ENCODE results near the gene PRIMPOL. TPM values are rescaled to one million over a fixed set of nuclear protein-coding genes. Genes with fewer than 3 reads are reported as not detected.
"Not testable (repeated sequence)": the region's sequence is repeated elsewhere in the genome, so short reads cannot be mapped to it uniquely, and the experiment has no call there.

PRIMPOL gene
- total RNA-seq, 1 experiment from 2014 or later = 8.5 TPM

DNA sequence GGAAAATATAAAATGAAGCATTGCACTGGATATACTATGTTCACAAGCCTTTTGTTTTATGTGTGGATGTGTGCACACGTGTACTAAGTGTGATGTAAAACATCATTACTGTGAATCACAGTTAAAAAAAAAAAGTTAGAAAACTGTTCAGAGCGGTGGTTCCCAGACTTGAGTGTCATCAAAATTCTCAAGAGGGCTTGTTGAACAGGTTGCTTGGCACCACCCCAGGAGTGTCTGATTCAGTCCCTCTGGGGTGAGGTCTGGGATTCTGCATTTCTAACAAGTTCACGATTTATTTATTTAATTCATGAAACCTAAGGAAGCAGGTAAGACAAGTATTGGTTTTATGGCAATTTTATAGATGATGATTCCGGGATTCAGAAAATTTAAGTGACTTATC, 82.6 kb downstream of the PRIMPOL start:
- DNase-seq = no peak
- H3K36me3 ChIP-seq (replicated peaks; ENCODE audit: control insufficient read depth, insufficient read depth, low read length) = peaks cover 20% of the 10 kb centered on the region
- H3K4me3 ChIP-seq (ENCODE audit: insufficient read depth, low read depth, low read length) = no peak overlapping the region
- H3K27me3 ChIP-seq (ENCODE audit: control insufficient read depth, insufficient read depth, low read length) = no peaks in the 10 kb centered on the region

DNA sequence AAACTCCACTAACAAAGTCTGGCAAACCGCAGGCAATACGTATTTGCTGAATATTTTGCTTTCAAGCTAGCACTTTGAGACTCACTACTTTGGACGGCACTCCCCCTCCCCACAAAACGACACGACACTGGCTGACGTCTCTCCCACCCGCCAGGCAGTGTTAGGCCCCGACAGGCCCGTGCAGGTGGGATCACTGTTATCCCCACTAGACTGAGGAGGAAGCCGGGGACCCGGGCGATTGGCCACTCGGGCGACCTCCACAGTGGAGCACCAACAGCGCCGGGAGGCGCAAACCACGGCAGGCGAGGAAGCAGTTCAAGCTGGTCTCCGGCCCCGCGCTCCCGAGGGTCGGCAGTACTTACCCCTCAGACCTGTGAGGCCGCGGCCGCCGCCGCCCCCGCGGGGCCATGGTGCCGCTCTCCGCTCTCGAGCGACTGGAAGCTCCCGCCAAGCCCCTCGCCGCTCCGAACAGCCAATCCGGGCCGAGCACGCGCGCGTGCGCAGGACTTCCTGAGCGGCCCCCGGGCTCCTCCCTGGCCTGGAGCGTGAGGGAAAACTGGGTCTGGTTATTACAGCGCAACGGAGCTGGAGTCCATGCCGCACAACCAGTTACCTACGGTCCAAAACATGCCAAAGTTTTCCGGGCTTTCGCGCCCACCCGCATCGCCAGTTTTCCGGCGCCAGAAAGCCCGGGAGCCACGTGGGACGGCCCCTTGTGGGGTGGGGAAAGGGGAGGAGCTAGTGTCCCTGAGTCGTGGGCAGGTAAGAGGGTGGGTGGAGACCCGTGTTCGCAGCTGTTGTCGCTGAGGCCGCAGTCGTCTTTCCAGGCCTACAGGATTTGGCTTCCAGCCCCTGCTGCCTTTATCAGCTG, 84.4 kb downstream of the PRIMPOL start, which contains the start of gene CENPU:
Gene CENPU, minus strand, starts transcription at position 443 of the 871 bp plus-strand sequence. Its CDS starts 34 bp downstream, at position 409.
- Histone ChIP-seq H3K27me3 (ENCODE audit: control insufficient read depth, insufficient read depth, low read length) (no peaks in the 10 kb centered on the region), H3K36me3 (replicated peaks; ENCODE audit: control insufficient read depth, insufficient read depth, low read length) (peaks cover 9% of the 10 kb centered on the region), H3K4me3 (ENCODE audit: insufficient read depth, low read depth, low read length) (peak within 1 kb of the TSS; percentile 96)
- DNase-seq = peak; percentile 99

DNA sequence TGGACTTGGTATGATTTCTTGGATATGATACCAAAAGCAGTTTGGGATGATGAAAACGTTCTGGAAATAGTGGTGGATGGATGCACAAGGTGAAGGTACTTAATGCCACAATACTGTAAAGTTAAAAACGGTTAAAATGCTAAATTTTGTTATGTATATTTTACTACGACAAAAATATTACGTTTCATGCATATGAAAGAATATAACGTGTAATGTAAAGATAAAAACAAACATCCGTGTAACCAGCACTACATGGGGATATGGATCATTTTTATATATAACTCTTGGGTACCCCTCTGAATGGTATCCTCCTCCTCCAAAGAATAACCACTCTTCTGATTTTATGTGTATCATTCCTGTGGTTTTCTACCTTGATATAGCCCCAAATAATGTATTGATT, 85.2 kb downstream of the PRIMPOL start:
- no peak for DNase-seq
- Histone ChIP-seq H3K36me3 (replicated peaks; ENCODE audit: control insufficient read depth, insufficient read depth, low read length) (peaks cover 5% of the 10 kb centered on the region), H3K4me3 (ENCODE audit: insufficient read depth, low read depth, low read length) (no peak overlapping the region), H3K27me3 (ENCODE audit: control insufficient read depth, insufficient read depth, low read length) (no peaks in the 10 kb centered on the region)

DNA sequence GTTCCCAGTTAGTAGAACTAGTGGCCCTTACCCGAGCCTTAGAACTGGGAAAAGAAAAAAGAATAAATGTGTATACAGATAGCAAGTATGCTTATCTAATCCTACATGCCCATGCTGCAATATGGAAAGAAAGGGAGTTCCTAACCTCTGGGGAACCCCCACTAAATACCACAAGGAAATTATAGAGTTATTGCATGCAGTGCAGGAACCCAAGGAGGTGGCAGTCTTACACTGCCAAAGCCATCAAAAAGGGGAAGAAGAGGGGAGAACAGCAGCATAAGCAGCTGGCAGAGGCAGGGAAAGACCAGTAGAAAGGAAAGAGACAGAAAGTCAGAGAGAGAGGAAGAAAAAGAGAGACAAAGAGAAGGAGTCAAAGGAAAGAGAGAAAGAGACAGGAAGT, 90.0 kb downstream of the PRIMPOL start:
- H3K36me3 ChIP-seq (replicated peaks; ENCODE audit: control insufficient read depth, insufficient read depth, low read length); H3K27me3 ChIP-seq (ENCODE audit: control insufficient read depth, insufficient read depth, low read length); DNase-seq; H3K4me3 ChIP-seq (ENCODE audit: insufficient read depth, low read depth, low read length): not testable (repeated sequence)

DNA sequence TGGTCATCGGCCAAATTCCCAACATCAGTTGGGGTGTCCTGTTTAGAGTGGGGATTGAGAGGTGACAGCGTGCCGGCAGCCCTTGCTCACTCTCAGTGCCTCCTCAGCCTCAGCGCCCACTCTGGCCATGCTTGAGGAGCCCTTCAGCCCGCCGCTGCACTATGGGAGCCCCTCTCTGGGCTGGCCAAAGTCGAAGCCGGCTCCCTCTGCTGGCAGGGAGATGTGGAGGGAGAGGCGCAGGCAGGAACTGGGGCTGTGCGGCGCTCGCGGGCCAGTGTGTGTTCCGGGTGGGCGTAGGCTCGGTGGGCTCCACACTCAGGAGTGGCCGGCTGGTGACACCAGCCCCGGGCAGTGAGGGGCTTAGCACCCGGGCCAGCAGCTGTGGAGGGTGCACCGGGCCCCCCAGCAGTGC, 91.4 kb downstream of the PRIMPOL start:
- DNase-seq = no peak
- H3K36me3 ChIP-seq (replicated peaks; ENCODE audit: control insufficient read depth, insufficient read depth, low read length) = no peaks in the 10 kb centered on the region
- no peak overlapping the region for H3K4me3 ChIP-seq (ENCODE audit: insufficient read depth, low read depth, low read length)
- H3K27me3 ChIP-seq (ENCODE audit: control insufficient read depth, insufficient read depth, low read length) = no peaks in the 10 kb centered on the region

DNA sequence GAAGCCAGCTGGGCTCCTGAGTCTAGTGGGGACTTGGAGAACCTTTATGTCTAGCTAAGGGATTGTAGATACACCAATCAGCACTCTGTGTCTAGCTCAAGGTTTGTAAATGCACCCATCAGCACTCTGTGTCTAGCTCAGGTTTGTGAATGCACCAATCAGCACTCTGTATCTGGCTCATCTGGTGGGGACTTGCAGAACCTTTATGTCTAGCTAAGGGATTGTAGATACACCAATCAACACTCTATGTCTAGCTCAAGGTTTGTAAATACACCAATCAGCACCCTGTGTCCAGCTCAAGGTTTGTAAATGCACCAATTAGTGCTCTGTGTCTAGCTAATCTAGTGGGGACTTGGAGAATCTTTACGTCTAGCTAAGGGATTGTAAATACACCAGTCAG, 92.1 kb downstream of the PRIMPOL start:
- H3K36me3 ChIP-seq (replicated peaks; ENCODE audit: control insufficient read depth, insufficient read depth, low read length); H3K4me3 ChIP-seq (ENCODE audit: insufficient read depth, low read depth, low read length); DNase-seq; H3K27me3 ChIP-seq (ENCODE audit: control insufficient read depth, insufficient read depth, low read length): not testable (repeated sequence)

DNA sequence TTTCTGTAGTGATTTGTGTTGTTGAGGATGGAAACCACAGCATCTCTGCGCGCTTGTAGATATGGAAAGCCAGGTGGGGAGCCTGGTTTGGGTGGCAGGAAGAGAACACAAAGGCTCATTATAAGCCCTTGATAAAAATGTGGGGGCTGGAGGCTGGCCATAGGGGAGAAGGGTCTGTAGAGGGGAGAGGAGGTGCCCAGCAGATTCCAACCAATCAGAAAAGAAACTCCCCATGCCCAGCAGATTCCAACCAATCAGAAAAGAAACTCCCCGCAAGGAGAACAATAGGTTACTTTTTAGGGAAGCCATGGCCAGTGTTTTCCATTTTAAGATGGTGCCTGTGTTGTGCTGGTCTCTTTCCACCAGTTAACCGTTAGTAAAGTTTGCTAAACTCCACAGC, 94.1 kb downstream of the PRIMPOL start:
- DNase-seq = no peak
- H3K27me3 ChIP-seq (ENCODE audit: control insufficient read depth, insufficient read depth, low read length) = no peaks in the 10 kb centered on the region
- no peak overlapping the region for H3K4me3 ChIP-seq (ENCODE audit: insufficient read depth, low read depth, low read length)
- H3K36me3 ChIP-seq (replicated peaks; ENCODE audit: control insufficient read depth, insufficient read depth, low read length) = no peaks in the 10 kb centered on the region

DNA sequence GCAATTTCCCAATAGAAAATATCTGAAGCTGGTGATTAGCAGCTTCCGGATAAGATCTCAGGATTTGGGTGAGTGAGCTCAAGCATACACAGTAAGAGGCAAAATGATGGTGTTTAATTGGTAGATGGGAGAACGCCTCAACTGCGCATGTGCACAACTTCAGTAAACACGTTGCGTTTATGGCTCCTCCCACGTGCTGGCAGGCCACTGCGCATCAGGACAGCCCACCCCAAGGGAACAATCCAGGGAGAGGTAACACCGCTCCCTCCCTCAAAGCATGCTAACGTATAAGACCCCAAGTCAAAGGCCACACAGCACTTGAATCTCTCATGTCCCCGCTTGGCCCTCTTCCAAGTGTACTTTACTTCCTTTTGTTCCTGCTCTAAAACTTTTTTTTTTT, 94.7 kb downstream of the PRIMPOL start:
- DNase-seq = no peak
- Histone ChIP-seq H3K27me3 (ENCODE audit: control insufficient read depth, insufficient read depth, low read length) (no peaks in the 10 kb centered on the region), H3K36me3 (replicated peaks; ENCODE audit: control insufficient read depth, insufficient read depth, low read length) (no peaks in the 10 kb centered on the region), H3K4me3 (ENCODE audit: insufficient read depth, low read depth, low read length) (no peak overlapping the region)

Other genes starting within 250 kb of the PRIMPOL start
- 11.9 and 14.8 TPM in 2 replicates for gene IRF2, start 175.2 kb upstream of the PRIMPOL start, total RNA-seq (2014; rRNA removed; shearing (Covaris generic))
- gene CASP3, start 291 bp upstream of the PRIMPOL start, total RNA-seq (2014; rRNA removed; shearing (Covaris generic)) = 131 and 143 TPM in 2 replicates
- 74.8 and 104 TPM in 2 replicates for gene CENPU, start 84.4 kb downstream of the PRIMPOL start, total RNA-seq (2014; rRNA removed; shearing (Covaris generic))
- gene ACSL1, start 176.2 kb downstream of the PRIMPOL start, total RNA-seq (2014; rRNA removed; shearing (Covaris generic)) = 3.2 and 3.5 TPM in 2 replicates